Osteocyte (in vitro differentiated cells): ENCODE data around the gene SLC16A9. TPM values are rescaled to one million over a fixed set of nuclear protein-coding genes. Genes with fewer than 3 reads are reported as not detected.
"Not testable (repeated sequence)": the region's sequence is repeated elsewhere in the genome, so short reads cannot be mapped to it uniquely, and the experiment has no call there.

Source experiments
- DNase-seq: peaks from one replicate; pipeline ENCODE4 v3.0.0; 2021; ENCODE audit warnings: mixed read lengths; ENCODE audit not compliant: unreplicated experiment; ENCODE audit errors: extremely low spot score
- H3K27ac Mint-ChIP-seq: one replicate; pipeline ENCODE4 v1.8.0; 2021; ENCODE audit warnings: mild to moderate bottlenecking, mixed read lengths; ENCODE audit not compliant: unreplicated experiment
- H3K27me3 Mint-ChIP-seq: one replicate; pipeline ENCODE4 v1.8.0; 2021; ENCODE audit warnings: mixed read lengths; ENCODE audit not compliant: unreplicated experiment
- H3K36me3 Mint-ChIP-seq: one replicate; pipeline ENCODE4 v1.8.0; 2021; ENCODE audit warnings: mixed read lengths; ENCODE audit not compliant: unreplicated experiment
- H3K4me1 Mint-ChIP-seq: one replicate; pipeline ENCODE4 v1.8.0; 2021; ENCODE audit warnings: mixed read lengths; ENCODE audit not compliant: unreplicated experiment
- H3K4me3 Mint-ChIP-seq: one replicate; pipeline ENCODE4 v1.8.0; 2021; ENCODE audit warnings: mild to moderate bottlenecking, moderate library complexity, mixed read lengths; ENCODE audit not compliant: unreplicated experiment
- H3K9me3 Mint-ChIP-seq: one replicate; pipeline ENCODE4 v1.8.0; 2021; ENCODE audit warnings: mixed read lengths; ENCODE audit not compliant: unreplicated experiment
- total RNA-seq: library from RNA; stranded (reverse); gene quantifications from 2 replicates; pipeline ENCODE4 v1.2.1, GENCODE V29; 2021
- TF ChIP-seq, protein P1 (sequence below): fragments of 200-600 bp; sonication (generic); IDR thresholded peaks from 2 replicates; pipeline ENCODE4 v1.5.0; 2021; ENCODE audit warnings: antibody characterized with exemption, mild to moderate bottlenecking, moderate library complexity

The SLC16A9 gene
- total RNA-seq, 1 donor from 2014 or later = 0.32 TPM

DNA sequence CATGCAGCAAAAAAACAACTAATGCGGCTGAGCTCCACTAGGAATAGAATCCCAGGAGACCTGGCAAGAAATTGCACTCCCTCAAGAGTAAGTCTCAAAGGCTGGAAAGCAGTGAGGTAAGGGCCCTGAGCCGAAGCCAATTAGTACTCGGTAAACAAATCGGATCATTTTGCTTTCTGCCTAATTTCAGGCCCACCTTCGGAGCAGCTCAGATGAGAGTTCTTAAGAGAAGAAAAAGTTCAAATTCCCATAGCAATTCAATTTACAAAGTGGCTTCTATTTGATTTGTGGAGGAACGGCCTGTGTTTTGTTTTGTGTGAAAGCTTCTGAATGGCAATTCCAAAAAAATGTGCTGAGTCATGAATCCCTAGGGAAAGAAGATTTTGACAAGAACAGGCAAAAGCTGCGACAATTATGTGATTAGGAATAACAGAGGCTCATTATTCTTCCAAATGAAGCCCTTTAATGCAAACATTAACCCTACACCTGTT lies 60.9 kb downstream of the SLC16A9 start:
- H3K4me3 Mint-ChIP-seq = no peak overlapping the region
- peaks cover 4% of the 10 kb centered on the region for H3K36me3 Mint-ChIP-seq
- no peaks in the 10 kb centered on the region for H3K27me3 Mint-ChIP-seq
- no peak overlapping the region for H3K27ac Mint-ChIP-seq
- DNase-seq = no peak
- TF ChIP-seq, protein P1, sequence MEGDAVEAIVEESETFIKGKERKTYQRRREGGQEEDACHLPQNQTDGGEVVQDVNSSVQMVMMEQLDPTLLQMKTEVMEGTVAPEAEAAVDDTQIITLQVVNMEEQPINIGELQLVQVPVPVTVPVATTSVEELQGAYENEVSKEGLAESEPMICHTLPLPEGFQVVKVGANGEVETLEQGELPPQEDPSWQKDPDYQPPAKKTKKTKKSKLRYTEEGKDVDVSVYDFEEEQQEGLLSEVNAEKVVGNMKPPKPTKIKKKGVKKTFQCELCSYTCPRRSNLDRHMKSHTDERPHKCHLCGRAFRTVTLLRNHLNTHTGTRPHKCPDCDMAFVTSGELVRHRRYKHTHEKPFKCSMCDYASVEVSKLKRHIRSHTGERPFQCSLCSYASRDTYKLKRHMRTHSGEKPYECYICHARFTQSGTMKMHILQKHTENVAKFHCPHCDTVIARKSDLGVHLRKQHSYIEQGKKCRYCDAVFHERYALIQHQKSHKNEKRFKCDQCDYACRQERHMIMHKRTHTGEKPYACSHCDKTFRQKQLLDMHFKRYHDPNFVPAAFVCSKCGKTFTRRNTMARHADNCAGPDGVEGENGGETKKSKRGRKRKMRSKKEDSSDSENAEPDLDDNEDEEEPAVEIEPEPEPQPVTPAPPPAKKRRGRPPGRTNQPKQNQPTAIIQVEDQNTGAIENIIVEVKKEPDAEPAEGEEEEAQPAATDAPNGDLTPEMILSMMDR = no peak
- H3K9me3 Mint-ChIP-seq = peaks cover 19% of the 10 kb centered on the region
- H3K4me1 Mint-ChIP-seq = peaks cover 4% of the 10 kb centered on the region

DNA sequence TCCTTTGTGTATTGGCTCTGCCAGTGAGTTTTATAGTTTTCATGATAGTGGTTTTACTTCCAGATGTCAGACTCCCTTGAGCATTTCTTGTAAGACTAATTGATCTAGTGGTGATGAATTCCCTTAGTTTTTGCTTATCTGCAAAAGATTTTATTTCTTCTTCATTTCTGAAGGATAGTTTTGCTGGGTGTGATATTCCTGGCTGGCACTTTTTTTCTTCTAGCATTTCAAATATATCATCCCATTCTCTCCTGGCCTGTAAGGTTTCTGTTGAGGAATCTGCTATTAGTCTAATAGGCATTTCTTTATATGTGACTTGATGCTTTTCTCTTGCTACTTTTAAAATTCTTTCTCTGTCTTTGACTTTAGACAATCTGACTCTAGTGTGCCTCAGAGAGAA lies 64.8 kb downstream of the SLC16A9 start:
- Mint-ChIP-seq H3K27me3 (peaks cover 7% of the 10 kb centered on the region), H3K27ac (no peak overlapping the region), H3K9me3 (peaks cover 19% of the 10 kb centered on the region), H3K4me1 (peaks cover 4% of the 10 kb centered on the region), H3K4me3 (no peak overlapping the region), H3K36me3 (peaks cover 4% of the 10 kb centered on the region)
- no peak for DNase-seq
- TF ChIP-seq, protein P1 = no peak

- H3K27ac Mint-ChIP-seq, H3K36me3 Mint-ChIP-seq, H3K4me3 Mint-ChIP-seq, DNase-seq, H3K4me1 Mint-ChIP-seq: not testable (repeated sequence)
- Mint-ChIP-seq H3K27me3 (peaks cover 12% of the 10 kb centered on the region), H3K9me3 (peaks cover 19% of the 10 kb centered on the region)
These were observed 68.0 kb downstream of the SLC16A9 start for GRCh38 chr10:59641688-59642087.

DNA sequence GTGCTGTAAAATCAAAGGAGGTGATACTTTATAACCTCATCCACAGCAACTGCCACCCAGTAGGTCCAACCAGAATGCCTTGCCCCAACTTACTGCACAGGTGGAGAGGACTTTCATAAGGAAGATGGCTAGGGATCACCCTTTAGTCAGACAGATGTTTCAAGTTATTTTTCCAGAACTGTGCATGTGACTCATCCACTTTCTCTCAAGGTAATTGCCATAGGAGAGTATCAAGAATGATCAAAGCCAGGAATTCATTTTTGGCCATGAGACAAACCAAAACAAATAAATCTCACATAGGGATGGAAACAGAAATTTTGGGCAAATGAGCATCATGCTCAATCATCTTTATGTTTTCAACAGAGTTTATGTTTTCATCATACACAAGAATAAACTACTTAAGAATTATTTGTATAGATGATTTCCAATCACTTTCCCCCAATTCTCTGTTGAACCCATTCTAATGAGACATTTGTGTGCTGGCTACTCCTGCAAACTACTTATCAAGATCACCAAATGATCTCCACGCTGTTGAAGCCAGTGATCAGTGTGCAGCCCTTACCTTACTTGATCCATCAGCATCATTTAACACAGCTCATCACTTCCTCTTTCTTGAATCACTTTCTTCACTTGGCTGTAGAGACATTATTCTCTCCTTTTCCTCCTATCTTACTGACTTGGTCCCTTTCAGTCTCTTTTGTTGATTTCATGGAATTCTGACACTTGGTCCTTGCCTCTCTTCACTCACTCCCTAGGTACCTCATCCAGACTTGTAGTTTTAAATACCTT lies 74.0 kb downstream of the SLC16A9 start:
- H3K36me3 Mint-ChIP-seq = no peaks in the 10 kb centered on the region
- TF ChIP-seq, protein P1 = no peak
- no peak overlapping the region for H3K4me3 Mint-ChIP-seq
- H3K27me3 Mint-ChIP-seq = peaks cover 43% of the 10 kb centered on the region
- DNase-seq = no peak
- no peak overlapping the region for H3K27ac Mint-ChIP-seq
- no peaks in the 10 kb centered on the region for H3K9me3 Mint-ChIP-seq
- no peaks in the 10 kb centered on the region for H3K4me1 Mint-ChIP-seq

- H3K27ac Mint-ChIP-seq = no peak overlapping the region
- peaks cover 55% of the 10 kb centered on the region for H3K27me3 Mint-ChIP-seq
- H3K9me3 Mint-ChIP-seq = no peaks in the 10 kb centered on the region
- H3K36me3 Mint-ChIP-seq = no peaks in the 10 kb centered on the region
- TF ChIP-seq, protein P1 = no peak
- no peak for DNase-seq
- no peaks in the 10 kb centered on the region for H3K4me1 Mint-ChIP-seq
- no peak overlapping the region for H3K4me3 Mint-ChIP-seq
These were observed 75.5 kb downstream of the SLC16A9 start for GRCh38 chr10:59634102-59634501.
